Muscle layer of duodenum (tissue), 2 donors: Measurements from ENCODE around the gene NBPF20.
"Not testable (repeated sequence)": the region's sequence is repeated elsewhere in the genome, so short reads cannot be mapped to it uniquely, and the experiment has no call there.

Experiments
- H3K27ac ChIP-seq: one replicate; pipeline ENCODE4 v1.7.0; 2013; ENCODE audit warnings: mild to moderate bottlenecking, low read length
- H3K27me3 ChIP-seq: one replicate; pipeline ENCODE4 v1.7.0; 2013; ENCODE audit warnings: low read depth, mild to moderate bottlenecking, control low read depth, low read length
- H3K36me3 ChIP-seq, 2 donors: one replicate each; pipeline ENCODE4 v1.7.0; 2013; ENCODE audit warnings: low read length in 2 of 2, control low read depth in 1 of 2, mild to moderate bottlenecking in 1 of 2; ENCODE audit not compliant: insufficient read depth in 2 of 2, control insufficient read depth in 1 of 2
- H3K4me1 ChIP-seq, 2 donors: one replicate each; pipeline ENCODE4 v1.7.0; 2013; ENCODE audit warnings: low read length in 2 of 2, mild to moderate bottlenecking in 2 of 2, control low read depth in 1 of 2, moderate library complexity in 1 of 2; ENCODE audit not compliant: insufficient read depth in 2 of 2, control insufficient read depth in 1 of 2
- H3K4me3 ChIP-seq, 2 donors: one replicate each; pipeline ENCODE4 v1.7.0; 2013; ENCODE audit warnings: low read length in 2 of 2, low read depth in 1 of 2, mild to moderate bottlenecking in 1 of 2
- H3K9me3 ChIP-seq, 2 donors: one replicate each; pipeline ENCODE4 v1.7.0; 2013; ENCODE audit warnings: low read length in 2 of 2, control low read depth in 1 of 2, mild to moderate bottlenecking in 1 of 2; ENCODE audit not compliant: control insufficient read depth in 1 of 2
- donor health status: healthy.

The NBPF20 gene

DNA sequence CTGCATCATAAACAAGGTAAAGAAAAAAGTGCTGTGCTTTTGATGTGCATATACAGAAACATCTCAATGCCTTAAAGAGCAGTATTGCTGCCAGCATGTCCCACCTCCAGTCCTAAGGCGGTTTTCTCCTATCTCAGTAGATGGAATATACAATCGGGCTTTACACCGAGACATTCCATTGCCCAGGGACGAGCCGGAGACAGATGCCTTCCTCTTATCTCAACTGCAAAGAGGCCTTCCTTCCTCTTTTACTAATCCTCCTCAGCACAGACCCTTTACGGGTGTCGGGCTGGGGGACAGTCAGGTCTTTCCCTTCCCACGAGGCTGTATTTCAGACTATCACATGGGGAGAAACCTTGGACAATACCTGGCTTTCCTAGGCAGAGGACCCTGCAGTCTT lies 10.3 kb downstream of the NBPF20 start:
- H3K36me3 ChIP-seq, H3K27me3 ChIP-seq, H3K27ac ChIP-seq, H3K4me1 ChIP-seq, H3K9me3 ChIP-seq, H3K4me3 ChIP-seq: not testable (repeated sequence)

- not testable (repeated sequence) for H3K27ac ChIP-seq, H3K4me3 ChIP-seq, H3K36me3 ChIP-seq, H3K9me3 ChIP-seq, H3K4me1 ChIP-seq, H3K27me3 ChIP-seq
These were observed 18.1 kb downstream of the NBPF20 start for GRCh38 chr1:145407266-145407665.

DNA sequence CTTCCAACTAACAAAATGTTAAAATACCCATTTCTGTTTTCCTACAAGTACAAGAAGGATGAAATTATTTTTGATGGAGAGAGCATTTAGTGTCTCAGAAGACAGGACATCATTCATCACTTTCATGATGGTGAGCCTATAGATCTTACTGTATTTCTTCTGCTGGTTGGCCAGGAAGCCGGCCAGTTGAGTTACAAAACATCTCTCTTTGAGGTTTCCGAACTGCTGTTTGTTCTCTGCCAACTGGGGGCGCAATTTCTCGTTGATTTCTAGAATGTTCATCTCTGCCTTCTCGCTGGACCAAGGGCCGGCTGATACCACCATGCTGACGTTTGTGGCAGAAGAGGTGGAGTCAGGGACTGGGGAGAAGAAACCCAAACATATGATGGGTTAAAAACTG lies 20.5 kb downstream of the NBPF20 start:
- H3K4me1 ChIP-seq, H3K36me3 ChIP-seq, H3K27ac ChIP-seq, H3K9me3 ChIP-seq, H3K4me3 ChIP-seq, H3K27me3 ChIP-seq: not testable (repeated sequence)

GRCh38 chr1:145400701-145401100 lies 24.7 kb downstream of the NBPF20 start:
- not testable (repeated sequence) for H3K4me3 ChIP-seq, H3K36me3 ChIP-seq, H3K4me1 ChIP-seq, H3K9me3 ChIP-seq, H3K27me3 ChIP-seq, H3K27ac ChIP-seq
